ENCODE results near the gene YAF2. TPM values are rescaled to one million over a fixed set of nuclear protein-coding genes. Genes with fewer than 3 reads are reported as not detected.

YAF2 gene
- total RNA-seq, 1 donor from 2014 or later, result 43.3 TPM

Other genes starting within 250 kb of the YAF2 start
- gene GXYLT1, start 93.4 kb downstream of the YAF2 start, total RNA-seq, result 10.0 TPM
- 59.6 TPM for gene ZCRB1, start 87.8 kb upstream of the YAF2 start, total RNA-seq
- 70.6 TPM for gene PPHLN1, start 87.9 kb upstream of the YAF2 start, total RNA-seq